NCI-H524 (cell line): ENCODE measurements around the gene CLSTN2.
A peak's percentile ranks its signal among the peaks of the same experiment; 100 is the strongest.

Experiments used
- DNase-seq, 2 experiments: peaks; one replicate each; lab custom pipeline; 2025; lab: John Stamatoyannopoulos, UW

CLSTN2 gene

GRCh38 chr3:139944256-139944910, 9.4 kb downstream of the CLSTN2 start:
- DNase-seq: peak; percentile 73 to 82

GRCh38 chr3:139945386-139945785, 10.4 kb downstream of the CLSTN2 start:
- no peak for DNase-seq

GRCh38 chr3:139945942-139946341, 11.0 kb downstream of the CLSTN2 start:
- no peak for DNase-seq

- no peak for DNase-seq
Measured at GRCh38 chr3:139948467-139948866, 13.5 kb downstream of the CLSTN2 start.

GRCh38 chr3:139948898-139949297, 13.9 kb downstream of the CLSTN2 start:
- DNase-seq: no peak

GRCh38 chr3:139953131-139953910, 18.3 kb downstream of the CLSTN2 start:
- DNase-seq: no peak

- DNase-seq: peak; percentile 96 to 98
Measured at GRCh38 chr3:139954146-139954860, 19.3 kb downstream of the CLSTN2 start.

- DNase-seq: no peak
Measured at GRCh38 chr3:139957844-139958243, 22.9 kb downstream of the CLSTN2 start.

GRCh38 chr3:139969386-139969785, 34.4 kb downstream of the CLSTN2 start:
- no peak for DNase-seq

GRCh38 chr3:139970526-139970925, 35.5 kb downstream of the CLSTN2 start:
- DNase-seq: no peak

GRCh38 chr3:139974809-139975425, 39.9 kb downstream of the CLSTN2 start:
- DNase-seq: no peak

GRCh38 chr3:139975594-139976365, 40.8 kb downstream of the CLSTN2 start:
- peak; percentile 85 to 96 for DNase-seq

- DNase-seq: no peak
Measured at GRCh38 chr3:139978966-139979365, 44.0 kb downstream of the CLSTN2 start.

GRCh38 chr3:139979991-139980390, 45.0 kb downstream of the CLSTN2 start:
- no peak for DNase-seq

- peak in 1 of 2 experiments; percentile 68 for DNase-seq
Measured at GRCh38 chr3:139982404-139982803, 47.4 kb downstream of the CLSTN2 start.

GRCh38 chr3:139985576-139985975, 50.6 kb downstream of the CLSTN2 start:
- DNase-seq: no peak

- DNase-seq: no peak
Measured at GRCh38 chr3:139987908-139988307, 52.9 kb downstream of the CLSTN2 start.

GRCh38 chr3:139988472-139989156, 53.6 kb downstream of the CLSTN2 start:
- DNase-seq: no peak

- DNase-seq: peak in 1 of 2 experiments; percentile 38
Measured at GRCh38 chr3:139994891-139995290, 59.9 kb downstream of the CLSTN2 start.

GRCh38 chr3:140004271-140004670, 69.3 kb downstream of the CLSTN2 start:
- DNase-seq: peak; percentile 80 to 92

- DNase-seq: peak; percentile 82 to 83
Measured at GRCh38 chr3:140006331-140006730, 71.3 kb downstream of the CLSTN2 start.
